Measurements from ENCODE around the gene SCGN. TPM values are rescaled to one million over a fixed set of nuclear protein-coding genes. Genes with fewer than 3 reads are reported as not detected.

The SCGN gene
- total RNA-seq, 1 experiment from 2014 or later: not detected

GRCh38 chr6:25703005-25703404 is 51.0 kb downstream of the SCGN start:
- no TSS peak for BruUV-seq (replicated peaks)
- TF ChIP-seq, protein P1, sequence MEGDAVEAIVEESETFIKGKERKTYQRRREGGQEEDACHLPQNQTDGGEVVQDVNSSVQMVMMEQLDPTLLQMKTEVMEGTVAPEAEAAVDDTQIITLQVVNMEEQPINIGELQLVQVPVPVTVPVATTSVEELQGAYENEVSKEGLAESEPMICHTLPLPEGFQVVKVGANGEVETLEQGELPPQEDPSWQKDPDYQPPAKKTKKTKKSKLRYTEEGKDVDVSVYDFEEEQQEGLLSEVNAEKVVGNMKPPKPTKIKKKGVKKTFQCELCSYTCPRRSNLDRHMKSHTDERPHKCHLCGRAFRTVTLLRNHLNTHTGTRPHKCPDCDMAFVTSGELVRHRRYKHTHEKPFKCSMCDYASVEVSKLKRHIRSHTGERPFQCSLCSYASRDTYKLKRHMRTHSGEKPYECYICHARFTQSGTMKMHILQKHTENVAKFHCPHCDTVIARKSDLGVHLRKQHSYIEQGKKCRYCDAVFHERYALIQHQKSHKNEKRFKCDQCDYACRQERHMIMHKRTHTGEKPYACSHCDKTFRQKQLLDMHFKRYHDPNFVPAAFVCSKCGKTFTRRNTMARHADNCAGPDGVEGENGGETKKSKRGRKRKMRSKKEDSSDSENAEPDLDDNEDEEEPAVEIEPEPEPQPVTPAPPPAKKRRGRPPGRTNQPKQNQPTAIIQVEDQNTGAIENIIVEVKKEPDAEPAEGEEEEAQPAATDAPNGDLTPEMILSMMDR (IDR thresholded peaks at IDR 0.05; ENCODE audit: unreplicated experiment): no peak

DNA sequence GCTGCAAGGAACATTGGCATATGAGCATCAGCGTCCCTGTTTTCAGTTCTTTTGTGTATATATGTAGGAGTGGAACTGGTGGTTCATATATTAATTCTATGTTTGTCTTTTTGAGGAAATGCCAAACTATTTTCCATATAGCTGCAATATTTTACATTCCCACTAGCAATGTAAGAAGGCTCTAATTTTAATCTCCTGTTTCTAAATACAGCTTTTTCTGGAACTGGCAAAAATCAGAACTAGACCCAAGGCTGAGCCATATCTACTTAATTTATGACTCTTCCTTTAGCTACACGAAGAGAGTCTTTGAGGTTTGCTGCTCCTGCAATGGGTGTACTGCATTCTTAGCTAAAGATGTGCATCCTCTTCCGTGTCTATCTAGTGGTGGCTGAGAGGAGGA is 52.0 kb downstream of the SCGN start:
- Mint-ChIP-seq H3K4me1 (ENCODE audit: insufficient read depth, unreplicated experiment) (peaks cover 5% of the 10 kb centered on the region), H3K4me3 (ENCODE audit: unreplicated experiment) (no peak overlapping the region), H3K36me3 (ENCODE audit: insufficient read depth, unreplicated experiment) (no peaks in the 10 kb centered on the region), H3K27ac (ENCODE audit: low read depth, unreplicated experiment) (no peak overlapping the region), H3K9me3 (ENCODE audit: unreplicated experiment) (no peaks in the 10 kb centered on the region), H3K27me3 (ENCODE audit: insufficient read depth, unreplicated experiment) (peaks cover 21% of the 10 kb centered on the region)
- ChIA-PET CTCF (interaction anchor here (0.6 to 4.4 kb wide), 6 partner anchors 9 to 439 kb away, joined by 3 to 25 read pairs (median 3); no protein-coding TSS in a partner anchor), POLR2A (no interaction called here)
- DNase-seq (ENCODE audit: unreplicated experiment): no peak
- intact Hi-C loops (cut with micrococcal nuclease): no loop called here
- TF ChIP-seq, protein P1 (IDR thresholded peaks at IDR 0.05; ENCODE audit: unreplicated experiment): no peak
- no TSS peak for BruUV-seq (replicated peaks)

More at GRCh38 chr6:25703005-25703404, 51.0 kb downstream of the SCGN start:
- Mint-ChIP-seq H3K4me3 (ENCODE audit: unreplicated experiment) (no peak overlapping the region), H3K36me3 (ENCODE audit: insufficient read depth, unreplicated experiment) (no peaks in the 10 kb centered on the region), H3K4me1 (ENCODE audit: insufficient read depth, unreplicated experiment) (peaks cover 5% of the 10 kb centered on the region), H3K27ac (ENCODE audit: low read depth, unreplicated experiment) (no peak overlapping the region), H3K27me3 (ENCODE audit: insufficient read depth, unreplicated experiment) (peaks cover 21% of the 10 kb centered on the region), H3K9me3 (ENCODE audit: unreplicated experiment) (no peaks in the 10 kb centered on the region)
- ChIA-PET POLR2A (no interaction called here), CTCF (interaction anchor here (0.8 to 4.4 kb wide), 2 partner anchors 15 to 17 kb away, joined by 3 to 25 read pairs; no protein-coding TSS in a partner anchor)
- intact Hi-C loops (cut with micrococcal nuclease): no loop called here
- DNase-seq (ENCODE audit: unreplicated experiment): no peak

GRCh38 chr6:25706314-25707014 is 54.4 kb downstream of the SCGN start:
- POLR2A ChIA-PET: interaction anchor here (1.0 kb wide), 1 partner anchor 10 kb away, joined by 4 read pairs; no protein-coding TSS in a partner anchor
- no peaks in the 10 kb centered on the region for H3K9me3 Mint-ChIP-seq (ENCODE audit: unreplicated experiment)
- intact Hi-C loops (cut with micrococcal nuclease): no loop called here
- no peak overlapping the region for H3K27ac Mint-ChIP-seq (ENCODE audit: low read depth, unreplicated experiment)
- no peak overlapping the region for H3K4me3 Mint-ChIP-seq (ENCODE audit: unreplicated experiment)
- H3K27me3 Mint-ChIP-seq (ENCODE audit: insufficient read depth, unreplicated experiment): peaks cover 21% of the 10 kb centered on the region
- CTCF ChIA-PET: interaction anchor here (0.6 to 4.3 kb wide), 5 partner anchors 10 to 35 kb away, joined by 3 to 20 read pairs (median 5); no protein-coding TSS in a partner anchor
- BruUV-seq (replicated peaks): no TSS peak
- H3K36me3 Mint-ChIP-seq (ENCODE audit: insufficient read depth, unreplicated experiment): no peaks in the 10 kb centered on the region
- TF ChIP-seq, protein P1 (IDR thresholded peaks at IDR 0.05; ENCODE audit: unreplicated experiment): no peak
- peak; percentile 78 for DNase-seq (ENCODE audit: unreplicated experiment)
- peaks cover 5% of the 10 kb centered on the region for H3K4me1 Mint-ChIP-seq (ENCODE audit: insufficient read depth, unreplicated experiment)

DNA sequence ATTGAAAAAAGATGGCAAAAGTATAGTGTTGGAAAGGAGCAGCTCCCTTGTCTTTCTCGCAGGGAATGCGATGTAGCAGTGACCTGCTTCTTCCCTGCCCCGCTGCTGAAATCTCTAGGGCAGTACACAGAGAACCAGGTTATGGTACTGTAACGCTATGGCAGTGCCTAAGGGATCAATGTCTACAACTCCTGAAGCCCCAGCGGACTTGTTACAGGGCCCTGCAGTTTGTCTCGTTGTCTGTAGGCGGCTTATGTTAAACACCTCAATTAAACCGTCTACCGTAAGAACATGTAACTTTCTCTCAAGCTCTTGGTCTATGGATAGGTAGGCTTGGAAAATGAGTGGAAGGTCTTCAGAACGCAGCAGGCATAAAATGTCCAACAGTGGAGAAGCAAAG is 57.7 kb downstream of the SCGN start:
- ChIA-PET CTCF (interaction anchor here (0.6 to 1.9 kb wide), 3 partner anchors 8 to 293 kb away, joined by 3 to 11 read pairs (median 11); no protein-coding TSS in a partner anchor), POLR2A (interaction anchor here (1.4 kb wide), 1 partner anchor 9 kb away, joined by 6 read pairs; no protein-coding TSS in a partner anchor)
- BruUV-seq (replicated peaks): no TSS peak
- Mint-ChIP-seq H3K4me3 (ENCODE audit: unreplicated experiment) (no peak overlapping the region), H3K27me3 (ENCODE audit: insufficient read depth, unreplicated experiment) (peaks cover 21% of the 10 kb centered on the region), H3K9me3 (ENCODE audit: unreplicated experiment) (no peaks in the 10 kb centered on the region), H3K36me3 (ENCODE audit: insufficient read depth, unreplicated experiment) (no peaks in the 10 kb centered on the region), H3K27ac (ENCODE audit: low read depth, unreplicated experiment) (no peak overlapping the region), H3K4me1 (ENCODE audit: insufficient read depth, unreplicated experiment) (peaks cover 5% of the 10 kb centered on the region)
- no peak for DNase-seq (ENCODE audit: unreplicated experiment)
- intact Hi-C loops (cut with micrococcal nuclease): no loop called here
- TF ChIP-seq, protein P1 (IDR thresholded peaks at IDR 0.05; ENCODE audit: unreplicated experiment): no peak

All from MCF 10A (cell line).